Activated CD4-positive, CD25-positive, alpha-beta regulatory T cell treated with anti-CD3 and anti-CD28 coated beads, Interleukin-2, amount 50 U/mL, for 24 hours (primary cell): ENCODE data around the gene SNX18.
"Not testable (repeated sequence)": the region's sequence is repeated elsewhere in the genome, so short reads cannot be mapped to it uniquely, and the experiment has no call there.

Experiments
- ATAC-seq, 2 donors: fragments of 150-1000 bp; cut with Tn5 transposase; one replicate each; pipeline ENCODE4 v1.10.0; 2021; ENCODE audit warnings: mild to moderate bottlenecking in 1 of 2, moderate library complexity in 1 of 2

SNX18 gene, protein sequence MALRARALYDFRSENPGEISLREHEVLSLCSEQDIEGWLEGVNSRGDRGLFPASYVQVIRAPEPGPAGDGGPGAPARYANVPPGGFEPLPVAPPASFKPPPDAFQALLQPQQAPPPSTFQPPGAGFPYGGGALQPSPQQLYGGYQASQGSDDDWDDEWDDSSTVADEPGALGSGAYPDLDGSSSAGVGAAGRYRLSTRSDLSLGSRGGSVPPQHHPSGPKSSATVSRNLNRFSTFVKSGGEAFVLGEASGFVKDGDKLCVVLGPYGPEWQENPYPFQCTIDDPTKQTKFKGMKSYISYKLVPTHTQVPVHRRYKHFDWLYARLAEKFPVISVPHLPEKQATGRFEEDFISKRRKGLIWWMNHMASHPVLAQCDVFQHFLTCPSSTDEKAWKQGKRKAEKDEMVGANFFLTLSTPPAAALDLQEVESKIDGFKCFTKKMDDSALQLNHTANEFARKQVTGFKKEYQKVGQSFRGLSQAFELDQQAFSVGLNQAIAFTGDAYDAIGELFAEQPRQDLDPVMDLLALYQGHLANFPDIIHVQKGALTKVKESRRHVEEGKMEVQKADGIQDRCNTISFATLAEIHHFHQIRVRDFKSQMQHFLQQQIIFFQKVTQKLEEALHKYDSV

DNA sequence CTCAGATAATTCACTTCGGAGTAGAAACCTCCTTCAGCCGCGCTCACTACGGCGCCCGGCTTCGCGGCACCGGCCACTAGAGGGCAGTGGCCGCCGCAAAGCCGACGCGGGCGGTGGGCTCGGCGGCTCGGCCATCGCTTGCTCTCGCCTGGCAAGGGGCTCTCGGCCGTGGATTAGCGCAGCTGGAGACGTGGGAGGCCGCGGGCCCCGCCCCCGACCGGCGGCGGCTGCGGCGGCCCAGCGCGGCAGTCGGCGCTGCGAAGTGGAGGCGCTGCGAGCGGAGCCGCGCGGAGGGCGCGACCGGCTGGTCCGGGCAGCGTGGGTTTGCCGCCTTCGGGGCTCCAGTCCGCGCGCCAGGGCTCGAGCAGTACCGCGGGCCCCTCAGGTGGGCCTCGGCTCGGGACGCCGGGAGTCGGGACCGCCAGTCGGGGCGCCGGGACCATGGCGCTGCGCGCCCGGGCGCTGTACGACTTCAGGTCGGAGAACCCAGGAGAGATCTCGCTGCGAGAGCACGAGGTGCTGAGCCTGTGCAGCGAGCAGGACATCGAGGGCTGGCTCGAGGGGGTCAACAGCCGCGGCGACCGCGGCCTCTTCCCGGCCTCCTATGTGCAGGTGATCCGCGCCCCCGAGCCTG, at the start of gene SNX18:
Gene SNX18 (plus strand): TSS at position 248 of the 634 bp plus-strand sequence. CDS start 194 bp downstream, at position 442.
- ATAC-seq, result peak; percentile 91 to 92

DNA sequence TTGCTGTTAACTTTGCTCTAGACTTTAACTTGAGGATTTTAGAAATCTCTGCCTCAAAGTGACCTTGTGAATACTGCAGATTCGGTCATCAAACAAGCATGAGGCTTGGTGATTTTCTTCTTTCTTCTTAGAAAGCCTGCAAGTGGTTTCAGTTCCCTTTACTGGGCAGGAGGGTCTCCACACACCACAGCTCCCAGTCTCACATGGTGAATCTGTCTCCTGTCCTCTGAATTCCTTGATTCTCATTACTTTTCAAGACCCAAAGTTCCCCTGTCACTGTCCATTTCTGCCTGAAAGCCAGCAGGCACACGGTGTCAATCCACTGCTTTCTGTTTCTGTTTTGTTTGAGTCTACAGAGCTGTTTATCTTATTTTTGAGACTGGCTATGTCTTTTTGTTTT, 47.9 kb upstream of the SNX18 start:
- peak in 1 of 2 donors; percentile 13 for ATAC-seq

GRCh38 chr5:54470128-54470527, 47.4 kb upstream of the SNX18 start:
- ATAC-seq, result no peak

DNA sequence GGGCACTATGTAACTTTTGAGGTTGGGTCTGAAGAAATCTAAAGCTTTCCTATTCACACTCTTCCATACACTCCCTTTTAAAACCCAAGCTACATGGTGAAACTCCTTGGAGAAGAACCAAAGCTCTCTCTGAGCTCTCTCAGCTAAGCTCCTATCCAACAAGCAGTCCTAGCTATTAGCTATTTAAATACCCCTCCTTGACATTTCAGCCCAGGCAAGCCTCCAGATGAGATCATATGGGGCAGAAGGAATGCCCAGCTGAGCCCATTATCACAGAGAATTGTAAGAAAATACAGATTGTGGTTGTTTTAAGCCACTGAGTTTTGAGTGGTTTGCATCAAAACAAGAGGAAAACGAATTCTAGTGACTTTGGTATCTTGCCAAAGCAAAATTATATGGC, 46.9 kb upstream of the SNX18 start:
- ATAC-seq, result no peak

DNA sequence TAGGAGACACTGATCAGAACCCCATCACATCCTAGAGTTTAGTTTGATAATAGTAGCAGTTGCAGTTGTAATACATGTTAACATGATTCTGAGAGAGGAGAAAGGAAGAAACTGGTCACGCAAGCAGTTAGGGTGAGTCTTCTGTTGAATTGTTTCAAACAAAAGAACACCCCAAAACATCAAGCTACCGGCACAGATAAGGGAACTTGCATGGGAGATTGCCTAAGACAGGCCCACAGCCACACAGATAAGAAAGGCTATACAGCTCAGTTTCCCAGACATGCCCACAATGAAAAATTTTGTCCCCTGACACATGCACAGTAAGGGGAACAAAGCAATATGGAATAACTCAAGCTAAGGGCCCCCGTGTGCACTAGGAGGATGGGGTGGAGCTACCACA, 46.2 kb upstream of the SNX18 start:
- no peak for ATAC-seq

- no peak for ATAC-seq
Observed at GRCh38 chr5:54476682-54477081, 40.9 kb upstream of the SNX18 start.

GRCh38 chr5:54477941-54478478, 39.5 kb upstream of the SNX18 start:
- ATAC-seq, result no peak

DNA sequence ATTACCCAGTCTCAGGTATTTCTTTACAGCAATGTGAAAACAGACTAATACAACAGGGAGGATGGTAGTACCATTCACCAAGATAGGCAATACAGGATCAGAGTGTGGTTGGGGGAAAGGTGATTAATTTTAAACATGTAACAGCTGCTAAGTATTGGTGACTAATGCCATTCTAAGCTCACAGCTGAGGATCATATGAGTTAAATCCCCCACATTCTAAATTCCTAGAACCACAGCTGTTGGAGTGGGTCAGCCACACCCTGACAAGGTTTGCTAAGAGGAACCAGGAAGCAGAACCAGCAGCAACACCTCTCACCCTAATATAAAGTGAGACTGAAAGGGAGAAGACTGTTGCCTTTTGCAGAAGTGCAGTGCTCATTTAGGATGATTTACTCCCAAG, 37.3 kb upstream of the SNX18 start:
- ATAC-seq, result no peak

GRCh38 chr5:54484219-54484894, 33.2 kb upstream of the SNX18 start:
- ATAC-seq, result no peak

DNA sequence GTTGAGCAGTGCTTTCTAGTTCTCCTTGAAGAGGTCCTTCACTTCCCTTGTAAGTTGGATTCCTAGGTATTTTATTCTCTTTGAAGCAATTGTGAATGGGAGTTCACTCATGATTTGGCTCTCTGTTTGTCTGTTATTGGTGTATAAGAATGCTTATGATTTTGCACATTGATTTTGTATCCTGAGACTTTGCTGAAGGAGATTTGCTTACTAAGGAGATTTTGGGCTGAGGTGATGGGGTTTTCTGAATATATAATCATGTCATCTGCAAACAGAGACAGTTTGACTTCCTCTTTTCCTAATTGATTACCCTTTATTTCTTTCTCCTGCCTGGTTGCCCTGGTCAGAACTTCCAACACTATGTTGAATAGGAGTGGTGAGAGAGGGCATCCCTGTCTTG, 31.9 kb upstream of the SNX18 start:
- ATAC-seq, result not testable (repeated sequence)

GRCh38 chr5:54489648-54489979, 27.9 kb upstream of the SNX18 start:
- ATAC-seq, result not testable (repeated sequence)

- ATAC-seq, result no peak
Observed at GRCh38 chr5:54491326-54491725, 26.2 kb upstream of the SNX18 start.

DNA sequence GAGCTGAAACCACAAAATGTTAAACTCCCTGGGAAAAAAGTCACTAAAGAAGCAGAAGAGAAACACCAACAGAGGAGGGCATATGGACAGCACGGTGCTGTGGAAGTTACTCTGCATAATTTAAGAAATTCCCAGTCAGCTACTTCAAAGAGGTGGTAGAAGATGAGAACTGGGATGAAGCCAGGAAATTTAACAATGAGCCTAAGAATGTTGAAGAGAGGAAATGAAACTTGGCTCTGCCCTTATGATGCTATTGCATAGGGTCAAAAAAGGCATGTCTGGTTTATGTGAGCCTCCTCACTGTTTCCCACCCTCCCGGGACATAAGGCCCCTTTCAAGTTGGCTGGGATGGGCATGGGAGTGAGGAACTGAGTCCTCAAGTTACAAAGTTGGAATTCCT, 25.4 kb upstream of the SNX18 start:
- ATAC-seq, result no peak

DNA sequence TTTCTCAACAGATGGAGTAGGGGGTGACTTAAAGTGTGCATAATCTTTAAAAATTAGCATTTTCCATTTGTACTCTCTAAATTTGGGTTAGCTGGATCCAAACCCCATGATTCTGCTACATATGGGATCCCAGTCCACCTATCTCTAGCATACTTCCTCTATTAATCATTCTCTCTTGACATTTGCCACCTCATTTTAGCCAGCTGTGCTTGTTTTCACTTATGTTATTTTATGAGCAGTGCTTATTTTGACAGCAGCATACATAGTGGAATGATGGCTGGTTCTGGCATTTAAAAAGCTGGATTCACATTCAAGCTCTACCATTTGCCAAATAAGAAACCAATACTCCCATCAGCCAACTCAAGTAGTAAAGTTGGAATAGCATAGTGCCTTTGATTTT, 22.5 kb upstream of the SNX18 start:
- no peak for ATAC-seq

- no peak for ATAC-seq
Observed at GRCh38 chr5:54514291-54514690, 3.3 kb upstream of the SNX18 start.

- no peak for ATAC-seq
Observed at GRCh38 chr5:54514841-54515432, 2.6 kb upstream of the SNX18 start.

- no peak for ATAC-seq
Observed at GRCh38 chr5:54515634-54516033, 1.9 kb upstream of the SNX18 start.

DNA sequence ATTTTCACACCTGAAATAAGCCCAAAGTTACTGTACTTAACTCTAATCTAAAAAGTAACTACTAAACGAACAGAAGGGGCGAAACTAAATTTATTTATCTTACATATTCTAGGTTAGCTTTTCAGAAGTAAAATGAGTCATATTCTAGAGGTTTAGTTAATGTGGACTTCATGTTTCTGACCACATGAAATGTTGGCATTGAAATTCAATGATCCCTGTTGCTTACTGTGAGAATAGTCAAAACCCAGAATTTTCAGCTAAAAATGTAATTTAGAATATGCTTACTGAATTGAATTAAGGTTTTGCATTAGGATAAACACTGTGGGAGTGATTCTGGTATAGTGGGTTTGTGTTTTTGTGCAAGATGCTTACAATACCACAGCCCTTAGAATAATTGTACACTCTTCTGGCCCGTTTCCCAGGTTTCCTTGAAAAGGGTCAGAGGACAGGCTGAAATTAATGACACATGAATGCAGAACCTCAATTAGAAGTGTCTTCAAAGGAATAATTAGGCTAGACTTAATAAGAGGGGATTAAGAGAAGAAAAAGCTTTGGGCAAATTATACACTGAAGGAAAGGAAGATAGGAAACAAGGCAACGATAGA, 1.4 kb upstream of the SNX18 start:
- no peak for ATAC-seq

DNA sequence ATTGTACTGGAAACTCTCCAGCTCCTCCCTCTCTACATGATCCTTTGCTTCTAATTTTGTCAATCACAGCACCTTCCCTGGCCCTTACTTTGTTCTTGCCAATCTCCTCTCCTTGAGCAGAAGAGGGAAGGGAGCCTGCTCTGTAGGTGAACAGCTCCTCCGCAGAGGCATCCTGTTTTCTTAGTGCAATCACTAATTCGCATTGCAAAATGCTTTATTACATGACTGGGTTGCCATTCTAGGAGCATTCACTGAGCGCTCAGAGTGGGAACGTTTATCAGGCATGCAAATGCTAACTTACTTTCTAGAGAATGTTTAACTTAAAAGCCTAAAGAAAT, 416 bp upstream of the SNX18 start:
- ATAC-seq, result no peak

GRCh38 chr5:54518146-54518817, 723 bp downstream of the SNX18 start:
- peak; percentile 60 to 61 for ATAC-seq

DNA sequence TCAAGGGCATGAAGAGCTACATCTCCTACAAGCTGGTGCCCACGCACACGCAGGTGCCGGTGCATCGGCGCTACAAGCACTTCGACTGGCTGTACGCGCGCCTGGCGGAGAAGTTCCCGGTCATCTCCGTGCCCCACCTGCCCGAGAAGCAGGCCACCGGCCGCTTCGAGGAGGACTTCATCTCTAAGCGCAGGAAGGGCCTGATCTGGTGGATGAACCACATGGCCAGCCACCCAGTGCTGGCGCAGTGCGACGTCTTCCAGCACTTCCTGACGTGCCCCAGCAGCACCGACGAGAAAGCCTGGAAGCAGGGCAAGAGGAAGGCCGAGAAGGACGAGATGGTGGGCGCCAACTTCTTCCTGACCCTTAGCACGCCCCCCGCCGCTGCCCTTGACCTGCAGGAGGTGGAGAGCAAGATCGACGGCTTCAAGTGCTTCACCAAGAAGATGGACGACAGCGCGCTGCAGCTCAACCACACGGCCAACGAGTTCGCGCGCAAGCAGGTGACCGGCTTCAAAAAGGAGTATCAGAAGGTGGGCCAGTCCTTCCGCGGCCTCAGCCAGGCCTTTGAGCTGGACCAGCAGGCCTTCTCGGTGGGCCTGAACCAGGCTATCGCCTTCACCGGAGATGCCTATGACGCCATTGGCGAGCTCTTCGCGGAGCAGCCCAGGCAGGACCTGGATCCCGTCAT, 1.4 kb downstream of the SNX18 start:
- no peak for ATAC-seq
